SK-N-MC (cell line): ENCODE measurements around the gene NAPG.
A peak's percentile ranks its signal among the peaks of the same experiment; 100 is the strongest.

Experiments used
- DNase-seq: peaks from one replicate; pipeline ENCODE4 v3.0.0-alpha.2; 2011; ENCODE audit warnings: low read depth, low spot score
- H3K27ac ChIP-seq: fragments of 200-600 bp; sonication (generic); 2 replicates; pipeline ENCODE4 v1.5.1; 2016; ENCODE audit warnings: mixed run types
- H3K36me3 ChIP-seq: fragments of 200-600 bp; sonication (generic); 2 replicates; pipeline ENCODE4 v1.6.1; 2017; ENCODE audit warnings: antibody characterized with exemption, low read length, mixed read lengths; ENCODE audit not compliant: insufficient read depth
- H3K4me3 ChIP-seq: fragments of 200-600 bp; sonication (generic); 2 replicates; pipeline ENCODE4 v1.5.1; 2016
- H3K9ac ChIP-seq: fragments of 200-600 bp; sonication (generic); 2 replicates; pipeline ENCODE4 v1.8.0; 2017; ENCODE audit warnings: mixed run types, mixed read lengths; ENCODE audit not compliant: insufficient read length
- H3K9me3 ChIP-seq: fragments of 200-600 bp; sonication (generic); 2 replicates; pipeline ENCODE4 v1.6.1; 2017; ENCODE audit warnings: low read depth, mild to moderate bottlenecking, antibody characterized with exemption, low read length, moderate library complexity, mixed read lengths
- EZH2 ChIP-seq: fragments of 200-600 bp; sonication (generic); IDR thresholded peaks from one replicate; pipeline ENCODE4 v1.6.1; 2017; ENCODE audit warnings: antibody characterized with exemption
- FOXP2 ChIP-seq: optimal IDR thresholded peaks from 2 replicates; pipeline ENCODE3; 2011; ENCODE audit warnings: mild to moderate bottlenecking, moderate library complexity; ENCODE audit not compliant: insufficient read depth; ENCODE audit errors: extremely low read length, control extremely low read depth
- POLR2AphosphoS5 ChIP-seq: IDR thresholded peaks from 2 replicates; pipeline ENCODE4 v1.6.1; 2012; ENCODE audit warnings: mild to moderate bottlenecking, low read depth, low read length, borderline replicate concordance

The NAPG gene

GRCh38 chr18:10485475-10485874, 40.4 kb upstream of the NAPG start:
- H3K9me3 ChIP-seq, result no peaks in the 10 kb centered on the region
- peaks cover 89% of the 10 kb centered on the region for H3K36me3 ChIP-seq
- peak overlapping the region; percentile 80 for H3K27ac ChIP-seq
- DNase-seq, result no peak
- H3K9ac ChIP-seq, result no peak overlapping the region
- TF ChIP-seq EZH2, result no peak
- no peak for TF ChIP-seq FOXP2
- no peak for TF ChIP-seq POLR2AphosphoS5
- no peak overlapping the region for H3K4me3 ChIP-seq

GRCh38 chr18:10486362-10486761, 39.5 kb upstream of the NAPG start:
- TF ChIP-seq POLR2AphosphoS5 (peak; percentile 14), FOXP2 (no peak)
- no peak for DNase-seq
- Histone ChIP-seq H3K27ac (peak overlapping the region; percentile 80), H3K4me3 (no peak overlapping the region), H3K9ac (no peak overlapping the region), H3K9me3 (no peaks in the 10 kb centered on the region), H3K36me3 (peaks cover 80% of the 10 kb centered on the region)

GRCh38 chr18:10487154-10487553, 38.7 kb upstream of the NAPG start:
- Histone ChIP-seq H3K4me3 (no peak overlapping the region), H3K9ac (no peak overlapping the region), H3K36me3 (peaks cover 73% of the 10 kb centered on the region), H3K9me3 (no peaks in the 10 kb centered on the region), H3K27ac (peak overlapping the region; percentile 80)
- TF ChIP-seq POLR2AphosphoS5, result peak; percentile 17; the same call in 1 of the 2 replicates
- TF ChIP-seq FOXP2, result no peak
- TF ChIP-seq EZH2, result no peak
- DNase-seq, result no peak

GRCh38 chr18:10488017-10488416, 37.8 kb upstream of the NAPG start:
- no peak overlapping the region for H3K9ac ChIP-seq
- TF ChIP-seq EZH2, result no peak
- no peak for TF ChIP-seq FOXP2
- TF ChIP-seq POLR2AphosphoS5, result no peak
- H3K4me3 ChIP-seq, result no peak overlapping the region
- H3K36me3 ChIP-seq, result peaks cover 64% of the 10 kb centered on the region
- H3K27ac ChIP-seq, result peak overlapping the region; percentile 80
- no peak for DNase-seq
- H3K9me3 ChIP-seq, result no peaks in the 10 kb centered on the region

GRCh38 chr18:10490401-10491165, 35.2 kb upstream of the NAPG start:
- TF ChIP-seq FOXP2, result no peak
- peak; percentile 63 for TF ChIP-seq POLR2AphosphoS5
- Histone ChIP-seq H3K9me3 (no peaks in the 10 kb centered on the region), H3K36me3 (peaks cover 38% of the 10 kb centered on the region), H3K4me3 (no peak overlapping the region), H3K9ac (no peak overlapping the region), H3K27ac (peak overlapping the region; percentile 63)
- no peak for DNase-seq

- Histone ChIP-seq H3K27ac (no peak overlapping the region), H3K9ac (no peak overlapping the region), H3K36me3 (no peaks in the 10 kb centered on the region), H3K4me3 (no peak overlapping the region), H3K9me3 (peaks cover 7% of the 10 kb centered on the region; the same call in 1 of the 2 replicates)
- DNase-seq, result no peak
- TF ChIP-seq EZH2, result no peak
- TF ChIP-seq FOXP2, result no peak
- TF ChIP-seq POLR2AphosphoS5, result no peak
These were observed 29.9 kb upstream of the NAPG start for GRCh38 chr18:10495936-10496335.

GRCh38 chr18:10497206-10497749, 28.5 kb upstream of the NAPG start:
- H3K4me3 ChIP-seq, result peak overlapping the region; percentile 51
- TF ChIP-seq POLR2AphosphoS5, result no peak
- no peak for TF ChIP-seq FOXP2
- no peak for TF ChIP-seq EZH2
- H3K9ac ChIP-seq, result no peak overlapping the region
- no peak for DNase-seq
- H3K36me3 ChIP-seq, result no peaks in the 10 kb centered on the region
- peak overlapping the region; percentile 94 for H3K27ac ChIP-seq
- peaks cover 7% of the 10 kb centered on the region; the same call in 1 of the 2 replicates for H3K9me3 ChIP-seq

GRCh38 chr18:10499230-10499629, 26.6 kb upstream of the NAPG start:
- TF ChIP-seq EZH2, result no peak
- TF ChIP-seq FOXP2, result no peak
- no peak for TF ChIP-seq POLR2AphosphoS5
- DNase-seq, result no peak
- H3K9me3 ChIP-seq, result peaks cover 7% of the 10 kb centered on the region; the same call in 1 of the 2 replicates
- H3K27ac ChIP-seq, result no peak overlapping the region
- no peaks in the 10 kb centered on the region for H3K36me3 ChIP-seq
- H3K9ac ChIP-seq, result no peak overlapping the region
- no peak overlapping the region for H3K4me3 ChIP-seq

GRCh38 chr18:10500038-10500437, 25.8 kb upstream of the NAPG start:
- Histone ChIP-seq H3K36me3 (no peaks in the 10 kb centered on the region), H3K9ac (no peak overlapping the region), H3K9me3 (peaks cover 7% of the 10 kb centered on the region; the same call in 1 of the 2 replicates), H3K27ac (no peak overlapping the region), H3K4me3 (no peak overlapping the region)
- DNase-seq, result no peak
- TF ChIP-seq EZH2, result no peak
- no peak for TF ChIP-seq POLR2AphosphoS5
- no peak for TF ChIP-seq FOXP2
